Tibial nerve (tissue), 4 donors: Measurements from ENCODE around the gene HHEX. TPM values are rescaled to one million over a fixed set of nuclear protein-coding genes. Genes with fewer than 3 reads are reported as not detected.

Experiments used
- DNase-seq, 2 donors: peaks; one replicate each; pipeline ENCODE4 v3.0.0-alpha.2; 2019; ENCODE audit warnings: low spot score in 2 of 2
- H3K27ac ChIP-seq, 4 donors: fragments of 200-600 bp; sonication (generic) in 3 of 4; one replicate each; pipeline ENCODE4 v1.5.1; 2017 to 2019; ENCODE audit warnings: mild to moderate bottlenecking in 1 of 4
- H3K27me3 ChIP-seq, 2 donors: fragments of 200-600 bp; sonication (generic) in 1 of 2; one replicate each; pipeline versions ENCODE4 v1.5.1 to v1.6.0; 2017 to 2019
- H3K36me3 ChIP-seq, 3 donors: fragments of 200-600 bp; sonication (generic); one replicate each; pipeline ENCODE4 v1.5.1; 2018 to 2019
- H3K4me1 ChIP-seq, 4 donors: fragments of 200-600 bp; sonication (generic) in 3 of 4; one replicate each; pipeline ENCODE4 v1.5.1; 2017 to 2019
- H3K4me3 ChIP-seq, 4 donors: fragments of 200-600 bp; sonication (generic) in 3 of 4; one replicate each; pipeline ENCODE4 v1.5.1; 2017 to 2019; ENCODE audit warnings: mild to moderate bottlenecking in 1 of 4, moderate library complexity in 1 of 4
- H3K9me3 ChIP-seq, 4 donors: fragments of 200-600 bp; sonication (generic) in 3 of 4; one replicate each; pipeline ENCODE4 v1.5.1; 2017 to 2019
- CTCF ChIP-seq, 5 experiments: fragments of 200-600 bp in 3 of 5; fragments of 450-650 bp in 2 of 5; sonication (generic) in 3 of 5; IDR thresholded peaks; one replicate each; pipeline ENCODE4 v1.5.1; 2016 to 2019; ENCODE audit warnings: antibody characterized with exemption in 5 of 5, mild to moderate bottlenecking in 3 of 5, moderate library complexity in 2 of 5
- EP300 ChIP-seq, 2 donors: sonication (generic); formaldehyde crosslinking; IDR thresholded peaks; one replicate each; pipeline ENCODE4 v1.6.1; 2017; ENCODE audit warnings: antibody characterized with exemption in 2 of 2, mild to moderate bottlenecking in 1 of 2
- POLR2A ChIP-seq, 2 donors: fragments of 450-650 bp; IDR thresholded peaks; one replicate each; pipeline ENCODE4 v1.6.1; 2017; ENCODE audit warnings: antibody characterized with exemption in 2 of 2, mild to moderate bottlenecking in 2 of 2, moderate library complexity in 2 of 2
- WGBS, 2 donors: methylation state at CpG; one replicate each; pipeline ENCODE4 v1.1.5; 2018; 5-methylcytosine and 5-hydroxymethylcytosine counted together
- total RNA-seq, 4 donors: library from RNA; depleted of rRNA; stranded (reverse); fragments of >200 nt; gene quantifications; one replicate each; pipeline ENCODE4 v1.1.0, GENCODE V29; 2016

The HHEX gene
- total RNA-seq, 4 donors from 2014 or later: 6.3 to 16.7 (median 7.5) TPM

GRCh38 chr10:92690211-92690914 is 608 bp downstream of the HHEX start:
- peak in 1 of 2 donors; percentile 27 for DNase-seq
- WGBS, 2 donors: 3 to 4% methylated on average over 15 to 45 of the region's 73 CpGs
- Histone ChIP-seq H3K9me3 (peaks cover 0 to 14% (median 0%) of the 10 kb centered on the region in 4 donors), H3K27ac (peak overlapping the region; percentile 51 to 88 (median 85)), H3K36me3 (no peaks in the 10 kb centered on the region), H3K4me1 (peaks cover 0 to 25% (median 7%) of the 10 kb centered on the region in 4 donors), H3K4me3 (peak overlapping the region; percentile 49 to 65 (median 56)), H3K27me3 (peaks cover 0 to 73% of the 10 kb centered on the region in 2 donors)
- TF ChIP-seq POLR2A (IDR thresholded peaks at IDR 0.05): no peak
- TF ChIP-seq EP300 (IDR thresholded peaks at IDR 0.05): peak in 1 of 2 donors; percentile 86

GRCh38 chr10:92690915-92691590 is 1.3 kb downstream of the HHEX start:
- Histone ChIP-seq H3K27me3 (peaks cover 0 to 80% of the 10 kb centered on the region in 2 donors), H3K4me3 (peak overlapping the region in 3 of 4 donors; percentile 49 to 65 (median 63)), H3K9me3 (peaks cover 0 to 7% (median 0%) of the 10 kb centered on the region in 4 donors), H3K4me1 (peaks cover 0 to 30% (median 7%) of the 10 kb centered on the region in 4 donors), H3K27ac (peak overlapping the region; percentile 51 to 88 (median 82)), H3K36me3 (no peaks in the 10 kb centered on the region)
- no peak for DNase-seq
- TF ChIP-seq POLR2A (IDR thresholded peaks at IDR 0.05) (peak in 1 of 2 donors; percentile 4), EP300 (IDR thresholded peaks at IDR 0.05) (peak in 1 of 2 donors; percentile 62), CTCF (IDR thresholded peaks at IDR 0.05) (no peak)
- WGBS, 2 donors: 36 to 47% methylated on average over 21 to 30 of the region's 30 CpGs

- TF ChIP-seq EP300 (IDR thresholded peaks at IDR 0.05): peak in 1 of 2 donors; percentile 60
- peak in 1 of 2 donors; percentile 13 for TF ChIP-seq POLR2A (IDR thresholded peaks at IDR 0.05)
- no peak for TF ChIP-seq CTCF (IDR thresholded peaks at IDR 0.05)
- Histone ChIP-seq H3K36me3 (no peaks in the 10 kb centered on the region), H3K27me3 (peaks cover 0 to 86% of the 10 kb centered on the region in 2 donors), H3K4me1 (peaks cover 0 to 31% (median 7%) of the 10 kb centered on the region in 4 donors), H3K27ac (peak overlapping the region in 3 of 4 donors; percentile 78 to 88 (median 85)), H3K9me3 (peaks cover 0 to 4% (median 0%) of the 10 kb centered on the region in 4 donors), H3K4me3 (peak overlapping the region in 3 of 4 donors; percentile 28 to 65 (median 63))
- 20 to 31% methylated on average over 30 to 35 of the region's 35 CpGs for WGBS, 2 donors
- DNase-seq: peak; percentile 33 to 35
These were observed 1.9 kb downstream of the HHEX start for GRCh38 chr10:92691591-92692079.

GRCh38 chr10:92692080-92692671 is 2.4 kb downstream of the HHEX start:
- peaks cover 0 to 91% of the 10 kb centered on the region in 2 donors for H3K27me3 ChIP-seq

More at GRCh38 chr10:92692080-92692671, 2.4 kb downstream of the HHEX start:
- TF ChIP-seq EP300 (IDR thresholded peaks at IDR 0.05): no peak
- TF ChIP-seq CTCF (IDR thresholded peaks at IDR 0.05): no peak
- no peak for TF ChIP-seq POLR2A (IDR thresholded peaks at IDR 0.05)
- no peak for DNase-seq
- H3K4me3 ChIP-seq: peak overlapping the region in 3 of 4 donors; percentile 28 to 65 (median 63)
- peaks cover 0 to 31% (median 7%) of the 10 kb centered on the region in 4 donors for H3K4me1 ChIP-seq
- 19 to 21% methylated on average over 30 to 33 of the region's 34 CpGs for WGBS, 2 donors
- no peaks in the 10 kb centered on the region for H3K36me3 ChIP-seq
- peak overlapping the region in 3 of 4 donors; percentile 78 to 88 (median 85) for H3K27ac ChIP-seq
- peaks cover 0 to 4% (median 0%) of the 10 kb centered on the region in 4 donors for H3K9me3 ChIP-seq
